Activated gamma-delta T cell treated with Interleukin-2 at 50 U/mL for 16 hours (primary cell): ENCODE results near the gene CSH1.

Source experiments
- DNase-seq: peaks from one replicate; pipeline ENCODE4 v3.0.0-alpha.2; 2020

The CSH1 gene

GRCh38 chr17:63855185-63855584, 41.2 kb downstream of the CSH1 start:
- DNase-seq = no peak

GRCh38 chr17:63854709-63855108, 41.7 kb downstream of the CSH1 start:
- no peak for DNase-seq

GRCh38 chr17:63853260-63853659, 43.1 kb downstream of the CSH1 start:
- DNase-seq = no peak

- no peak for DNase-seq
These were observed 46.0 kb downstream of the CSH1 start for GRCh38 chr17:63850401-63850800.

- peak; percentile 94 for DNase-seq
These were observed 47.3 kb downstream of the CSH1 start for GRCh38 chr17:63848834-63849689.

- DNase-seq = no peak
These were observed 48.7 kb downstream of the CSH1 start for GRCh38 chr17:63847525-63848249.

GRCh38 chr17:63845509-63845908, 50.9 kb downstream of the CSH1 start:
- DNase-seq = no peak
